Hepatocyte (in vitro differentiated cells): ENCODE data around the gene ITGB1.

ENCODE experiments used
- CTCF ChIP-seq: fragments of 200-600 bp; sonication (generic); IDR thresholded peaks from 2 replicates; pipeline ENCODE4 v1.5.1; 2016; ENCODE audit warnings: antibody characterized with exemption, mild to moderate bottlenecking; ENCODE audit not compliant: poor library complexity
- EZH2 ChIP-seq: fragments of 200-600 bp; sonication (generic); IDR thresholded peaks from 2 replicates; pipeline ENCODE4 v1.6.1; 2016; ENCODE audit warnings: antibody characterized with exemption, mild to moderate bottlenecking, borderline replicate concordance

- no peak for TF ChIP-seq CTCF
- no peak for TF ChIP-seq EZH2
Measured at GRCh38 chr10:33001908-33002492, 44.0 kb upstream of the ITGB1 start.
